Panc1 (cell line): ENCODE data around the gene SUPT20HL1. TPM values are rescaled to one million over a fixed set of nuclear protein-coding genes. Genes with fewer than 3 reads are reported as not detected.
"Not testable (repeated sequence)": the region's sequence is repeated elsewhere in the genome, so short reads cannot be mapped to it uniquely, and the experiment has no call there.

Experiments used
- ATAC-seq: fragments of 200-7000 bp; cut with Tn5 transposase; 2 replicates; pipeline ENCODE4 v1.9.1; 2020; ENCODE audit warnings: mild to moderate bottlenecking, moderate library complexity
- BruUV-seq: library from RNA; stranded (reverse); fragments of 400-500 nt; replicated peaks from 2 replicates; lab custom pipeline; 2021; lab: Mats Ljungman, UMichigan
- CTCF ChIA-PET: fragments of 300-600 bp; sonication (Branson Sonifier 250); formaldehyde crosslinking; loops from one replicate; lab custom pipeline; 2022; ENCODE audit warnings: antibody characterized with exemption; lab: Charles Lee
- POLR2A ChIA-PET: fragments of 300-600 bp; sonication (Branson Sonifier 250); formaldehyde crosslinking; loops from one replicate; lab custom pipeline; 2022; ENCODE audit warnings: antibody characterized with exemption; lab: Charles Lee
- DNase-seq: peaks from one replicate; pipeline ENCODE4 v3.0.0-alpha.2; 2010; ENCODE audit warnings: low read depth, low spot score
- H3K27ac ChIP-seq: 2 replicates; pipeline ENCODE4 v1.5.1; 2011; ENCODE audit warnings: mild to moderate bottlenecking, low read length, inconsistent platforms
- H3K27me3 ChIP-seq: fragments of 200-500 bp; sonication (Bioruptor generic); 2 replicates; pipeline ENCODE4 v1.6.0; 2014; ENCODE audit warnings: low read length, inconsistent platforms; ENCODE audit not compliant: control insufficient read depth, insufficient read depth
- H3K36me3 ChIP-seq: fragments of 200-500 bp; sonication (Bioruptor generic); 2 replicates; pipeline ENCODE4 v1.5.1; 2014; ENCODE audit warnings: inconsistent platforms, mild to moderate bottlenecking, low read length, moderate library complexity; ENCODE audit not compliant: control insufficient read depth, insufficient read depth
- H3K4me1 ChIP-seq: 2 replicates; pipeline ENCODE4 v1.5.1; 2011; ENCODE audit warnings: inconsistent platforms, mild to moderate bottlenecking, low read length, moderate library complexity; ENCODE audit not compliant: control insufficient read depth, insufficient read depth
- H3K4me3 ChIP-seq, 2 experiments: 2 replicates each; pipeline ENCODE4 v1.5.1; 2011 to 2012; ENCODE audit warnings: low read depth in 2 of 2, low read length in 2 of 2, mild to moderate bottlenecking in 2 of 2, inconsistent platforms in 1 of 2, moderate library complexity in 1 of 2
- H3K9me3 ChIP-seq: fragments of 200-500 bp; sonication (Bioruptor generic); 2 replicates; pipeline ENCODE4 v1.5.1; 2014; ENCODE audit warnings: low read depth, mild to moderate bottlenecking, inconsistent platforms, low read length, moderate library complexity; ENCODE audit not compliant: control insufficient read depth, insufficient read depth
- POLR2AphosphoS5 ChIP-seq: IDR thresholded peaks from 2 replicates; pipeline ENCODE4 v1.6.1; 2012; ENCODE audit warnings: mild to moderate bottlenecking, low read depth, low read length, moderate library complexity
- SIN3A ChIP-seq: IDR thresholded peaks from 2 replicates; pipeline ENCODE4 v1.6.1; 2012; ENCODE audit warnings: low read depth, mild to moderate bottlenecking, low read length, moderate library complexity, borderline replicate concordance; ENCODE audit not compliant: insufficient read depth
- TCF7L2 ChIP-seq: IDR thresholded peaks from 2 replicates; pipeline ENCODE4 v1.6.1; 2011; ENCODE audit warnings: mild to moderate bottlenecking, low read depth, low read length, inconsistent platforms
- in situ Hi-C: cut with HindIII; loops from 2 replicates; pipeline ENCODE4 v1.10.0; 2016; ENCODE audit warnings: low sequenced_read_pairs, low pct_unique_long_range_greater_than_20kb
- intact Hi-C: fragments of 100-400 bp; cut with micrococcal nuclease; formaldehyde crosslinking; loops from one replicate; pipeline ENCODE4 v1.10.0; 2022; ENCODE audit not compliant: unreplicated experiment
- total RNA-seq: library from RNA; stranded (reverse); gene quantifications from one replicate; pipeline ENCODE4 v1.2.1, GENCODE V29; 2021; ENCODE audit not compliant: unreplicated experiment
- TF ChIP-seq, protein P1 (sequence below), 2 experiments: IDR thresholded peaks; 2 replicates each; pipeline ENCODE4 v1.6.1; 2011 to 2012; ENCODE audit warnings: low read depth in 2 of 2, control low read depth in 1 of 2, low read length in 1 of 2, mild to moderate bottlenecking in 1 of 2, moderate library complexity in 1 of 2; ENCODE audit not compliant: insufficient read depth in 1 of 2
- TF ChIP-seq, protein P2 (sequence below): fragments of 450-650 bp; IDR thresholded peaks from 2 replicates; pipeline ENCODE4 v1.5.1; 2017; ENCODE audit warnings: mild to moderate bottlenecking

The SUPT20HL1 gene
- total RNA-seq, 1 experiment from 2014 or later: not detected

DNA sequence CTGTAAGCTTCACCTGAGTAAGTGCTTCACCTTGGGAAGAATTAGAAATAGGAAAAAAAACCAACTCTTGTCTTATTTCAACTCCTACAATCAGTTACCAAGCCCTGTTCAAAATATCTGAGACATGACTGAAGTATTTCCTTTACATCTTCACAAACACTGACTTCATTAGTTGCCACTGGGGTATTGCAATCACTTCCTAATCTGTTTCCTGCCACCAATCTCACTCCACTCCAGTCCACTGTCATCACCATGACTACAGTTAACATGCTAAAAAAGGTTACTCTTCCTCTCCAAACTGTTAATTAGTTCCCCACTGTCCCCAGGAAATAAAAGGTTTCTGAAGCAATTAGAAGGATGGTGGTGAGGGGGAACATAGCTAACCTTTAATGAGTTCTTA, 3.3 kb upstream of the SUPT20HL1 start:
- in situ Hi-C loops: no loop called here
- ChIA-PET CTCF (no interaction called here), POLR2A (no interaction called here)
- no TSS peak for BruUV-seq
- ATAC-seq: no peak
- Histone ChIP-seq H3K27me3 (no peaks in the 10 kb centered on the region), H3K9me3 (no peaks in the 10 kb centered on the region), H3K4me3 (no peak overlapping the region), H3K4me1 (no peaks in the 10 kb centered on the region), H3K36me3 (no peaks in the 10 kb centered on the region), H3K27ac (no peak overlapping the region)
- TF ChIP-seq, protein P1, sequence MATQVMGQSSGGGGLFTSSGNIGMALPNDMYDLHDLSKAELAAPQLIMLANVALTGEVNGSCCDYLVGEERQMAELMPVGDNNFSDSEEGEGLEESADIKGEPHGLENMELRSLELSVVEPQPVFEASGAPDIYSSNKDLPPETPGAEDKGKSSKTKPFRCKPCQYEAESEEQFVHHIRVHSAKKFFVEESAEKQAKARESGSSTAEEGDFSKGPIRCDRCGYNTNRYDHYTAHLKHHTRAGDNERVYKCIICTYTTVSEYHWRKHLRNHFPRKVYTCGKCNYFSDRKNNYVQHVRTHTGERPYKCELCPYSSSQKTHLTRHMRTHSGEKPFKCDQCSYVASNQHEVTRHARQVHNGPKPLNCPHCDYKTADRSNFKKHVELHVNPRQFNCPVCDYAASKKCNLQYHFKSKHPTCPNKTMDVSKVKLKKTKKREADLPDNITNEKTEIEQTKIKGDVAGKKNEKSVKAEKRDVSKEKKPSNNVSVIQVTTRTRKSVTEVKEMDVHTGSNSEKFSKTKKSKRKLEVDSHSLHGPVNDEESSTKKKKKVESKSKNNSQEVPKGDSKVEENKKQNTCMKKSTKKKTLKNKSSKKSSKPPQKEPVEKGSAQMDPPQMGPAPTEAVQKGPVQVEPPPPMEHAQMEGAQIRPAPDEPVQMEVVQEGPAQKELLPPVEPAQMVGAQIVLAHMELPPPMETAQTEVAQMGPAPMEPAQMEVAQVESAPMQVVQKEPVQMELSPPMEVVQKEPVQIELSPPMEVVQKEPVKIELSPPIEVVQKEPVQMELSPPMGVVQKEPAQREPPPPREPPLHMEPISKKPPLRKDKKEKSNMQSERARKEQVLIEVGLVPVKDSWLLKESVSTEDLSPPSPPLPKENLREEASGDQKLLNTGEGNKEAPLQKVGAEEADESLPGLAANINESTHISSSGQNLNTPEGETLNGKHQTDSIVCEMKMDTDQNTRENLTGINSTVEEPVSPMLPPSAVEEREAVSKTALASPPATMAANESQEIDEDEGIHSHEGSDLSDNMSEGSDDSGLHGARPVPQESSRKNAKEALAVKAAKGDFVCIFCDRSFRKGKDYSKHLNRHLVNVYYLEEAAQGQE (IDR thresholded peaks at IDR 0.05; ENCODE audit: insufficient read depth in 1 of 2, low read depth in 2 of 2, low read length in 1 of 2): no peak
- no peak for TF ChIP-seq TCF7L2
- TF ChIP-seq, protein P2, sequence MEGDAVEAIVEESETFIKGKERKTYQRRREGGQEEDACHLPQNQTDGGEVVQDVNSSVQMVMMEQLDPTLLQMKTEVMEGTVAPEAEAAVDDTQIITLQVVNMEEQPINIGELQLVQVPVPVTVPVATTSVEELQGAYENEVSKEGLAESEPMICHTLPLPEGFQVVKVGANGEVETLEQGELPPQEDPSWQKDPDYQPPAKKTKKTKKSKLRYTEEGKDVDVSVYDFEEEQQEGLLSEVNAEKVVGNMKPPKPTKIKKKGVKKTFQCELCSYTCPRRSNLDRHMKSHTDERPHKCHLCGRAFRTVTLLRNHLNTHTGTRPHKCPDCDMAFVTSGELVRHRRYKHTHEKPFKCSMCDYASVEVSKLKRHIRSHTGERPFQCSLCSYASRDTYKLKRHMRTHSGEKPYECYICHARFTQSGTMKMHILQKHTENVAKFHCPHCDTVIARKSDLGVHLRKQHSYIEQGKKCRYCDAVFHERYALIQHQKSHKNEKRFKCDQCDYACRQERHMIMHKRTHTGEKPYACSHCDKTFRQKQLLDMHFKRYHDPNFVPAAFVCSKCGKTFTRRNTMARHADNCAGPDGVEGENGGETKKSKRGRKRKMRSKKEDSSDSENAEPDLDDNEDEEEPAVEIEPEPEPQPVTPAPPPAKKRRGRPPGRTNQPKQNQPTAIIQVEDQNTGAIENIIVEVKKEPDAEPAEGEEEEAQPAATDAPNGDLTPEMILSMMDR: no peak
- no peak for TF ChIP-seq POLR2AphosphoS5
- no peak for TF ChIP-seq SIN3A
- DNase-seq: no peak
- intact Hi-C loops: no loop called here

DNA sequence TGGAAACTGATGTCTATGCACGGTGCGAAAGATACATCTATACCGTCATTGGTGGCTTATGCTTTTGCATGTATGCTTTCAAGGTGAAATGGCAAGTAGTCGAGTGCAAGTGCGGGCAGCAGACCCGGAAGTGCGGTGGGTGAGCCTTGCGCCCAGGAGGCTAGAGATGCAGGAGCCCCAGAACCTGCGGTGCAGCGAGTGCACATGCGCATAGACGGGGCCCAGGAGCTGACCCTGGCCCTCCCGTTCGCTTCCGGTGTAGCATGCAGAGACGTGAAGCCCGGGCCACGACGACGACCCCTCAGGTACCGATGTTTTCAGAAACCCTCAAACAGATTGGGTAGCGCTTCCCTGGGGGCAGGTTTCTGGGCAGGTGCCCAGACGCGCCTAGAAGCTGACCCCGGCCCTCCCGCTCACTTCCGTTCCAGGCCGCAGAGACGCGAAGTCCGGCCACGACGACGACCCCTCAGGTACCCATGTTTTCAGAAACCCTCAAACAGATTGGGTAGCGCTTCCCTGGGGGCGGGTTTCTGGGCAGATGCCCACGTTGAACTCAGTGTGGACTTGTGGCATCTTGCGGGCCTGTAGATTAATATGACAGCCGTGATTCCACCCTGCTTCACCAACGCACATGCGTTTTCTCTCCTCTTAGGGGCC, 1.8 kb downstream of the SUPT20HL1 start:
- H3K9me3 ChIP-seq, POLR2A ChIA-PET, H3K27me3 ChIP-seq, DNase-seq, H3K4me3 ChIP-seq, CTCF ChIA-PET, H3K27ac ChIP-seq, H3K36me3 ChIP-seq, BruUV-seq, intact Hi-C loops, ATAC-seq, in situ Hi-C loops, H3K4me1 ChIP-seq: not testable (repeated sequence)

DNA sequence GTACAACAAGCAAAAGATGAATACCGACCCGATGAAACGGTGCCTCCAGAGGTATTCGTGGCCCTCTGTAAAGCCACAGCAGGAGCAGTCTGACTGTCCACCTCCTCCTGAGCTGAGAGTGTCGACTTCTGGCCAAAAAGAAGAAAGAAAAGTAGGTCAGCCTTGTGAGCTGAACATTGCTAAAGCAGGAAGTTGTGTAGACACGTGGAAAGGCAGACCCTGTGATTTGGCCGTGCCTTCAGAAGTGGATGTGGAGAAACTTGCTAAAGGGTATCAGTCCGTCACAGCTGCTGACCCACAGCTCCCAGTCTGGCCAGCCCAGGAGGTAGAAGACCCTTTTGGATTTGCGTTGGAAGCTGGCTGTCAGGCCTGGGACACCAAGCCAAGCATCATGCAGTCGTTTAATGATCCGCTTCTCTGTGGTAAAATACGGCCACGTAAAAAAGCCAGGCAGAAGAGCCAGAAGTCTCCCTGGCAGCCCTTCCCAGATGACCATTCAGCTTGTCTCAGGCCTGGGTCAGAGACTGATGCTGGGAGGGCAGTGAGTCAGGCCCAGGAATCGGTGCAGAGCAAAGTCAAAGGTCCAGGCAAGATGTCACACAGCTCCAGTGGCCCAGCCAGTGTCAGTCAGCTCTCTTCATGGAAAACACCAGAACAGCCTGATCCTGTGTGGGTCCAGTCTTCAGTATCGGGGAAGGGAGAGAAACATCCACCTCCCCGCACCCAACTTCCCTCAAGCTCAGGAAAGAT, 3.2 kb downstream of the SUPT20HL1 start:
- POLR2A ChIA-PET: interaction anchor here (0.7 kb wide), 1 partner anchor 117 kb away, joined by 9 read pairs; no protein-coding TSS in a partner anchor
- H3K4me1 ChIP-seq, H3K9me3 ChIP-seq, H3K4me3 ChIP-seq, BruUV-seq, ATAC-seq, CTCF ChIA-PET, H3K27ac ChIP-seq, DNase-seq, intact Hi-C loops, in situ Hi-C loops, H3K36me3 ChIP-seq, H3K27me3 ChIP-seq: not testable (repeated sequence)
